GM21529 (cell line): ENCODE data around the gene BMX.

Source experiments
- ATAC-seq: cut with Tn5 transposase; IDR thresholded peaks from one replicate; pipeline ENCODE4 v1.9.1; 2021; ENCODE audit not compliant: unreplicated experiment

BMX gene

GRCh38 chrX:15500497-15500966 is at the start of gene BMX:
TSS of gene BMX (plus strand) at chrX:15500807. CDS start at chrX:15508354, 7,547 bp downstream.
- ATAC-seq = no peak

- ATAC-seq = no peak
Observed at GRCh38 chrX:15451913-15452312, 48.7 kb upstream of the BMX start.

- ATAC-seq = no peak
Observed at GRCh38 chrX:15464704-15465103, 35.9 kb upstream of the BMX start.

- ATAC-seq = peak; percentile 79
Observed at GRCh38 chrX:15465347-15465746, 35.3 kb upstream of the BMX start.

GRCh38 chrX:15465896-15466651 is 34.5 kb upstream of the BMX start:
- ATAC-seq = no peak

- ATAC-seq = no peak
Observed at GRCh38 chrX:15468036-15468435, 32.6 kb upstream of the BMX start.

GRCh38 chrX:15469613-15470012 is 31.0 kb upstream of the BMX start:
- ATAC-seq = no peak

GRCh38 chrX:15471028-15471427 is 29.6 kb upstream of the BMX start:
- ATAC-seq = peak; percentile 84

GRCh38 chrX:15472531-15472930 is 28.1 kb upstream of the BMX start:
- ATAC-seq = no peak

- no peak for ATAC-seq
Observed at GRCh38 chrX:15474028-15474427, 26.6 kb upstream of the BMX start.

GRCh38 chrX:15475021-15475420 is 25.6 kb upstream of the BMX start:
- no peak for ATAC-seq

GRCh38 chrX:15475486-15475885 is 25.1 kb upstream of the BMX start:
- no peak for ATAC-seq

GRCh38 chrX:15483891-15484290 is 16.7 kb upstream of the BMX start:
- no peak for ATAC-seq

- no peak for ATAC-seq
Observed at GRCh38 chrX:15492469-15492868, 8.1 kb upstream of the BMX start.

- ATAC-seq = peak; percentile 95
Observed at GRCh38 chrX:15493118-15493962, 7.3 kb upstream of the BMX start, which contains the start of gene PIR. TSS of gene PIR (minus strand) at chrX:15493333. CDS start at chrX:15491257, 2,076 bp downstream.

- no peak for ATAC-seq
Observed at GRCh38 chrX:15495801-15496200, 4.8 kb upstream of the BMX start.

- ATAC-seq = no peak
Observed at GRCh38 chrX:15496824-15497223, 3.8 kb upstream of the BMX start.

GRCh38 chrX:15497865-15498264 is 2.7 kb upstream of the BMX start:
- ATAC-seq = no peak

GRCh38 chrX:15498741-15499140 is 1.9 kb upstream of the BMX start:
- ATAC-seq = no peak

GRCh38 chrX:15499976-15500375 is 631 bp upstream of the BMX start:
- no peak for ATAC-seq

- ATAC-seq = no peak
Observed at GRCh38 chrX:15501506-15501905, 899 bp downstream of the BMX start.

- ATAC-seq = no peak
Observed at GRCh38 chrX:15504661-15505060, 4.1 kb downstream of the BMX start.
